Fibroblast of villous mesenchyme (primary cell): ENCODE measurements around the gene PRKCH. TPM values are rescaled to one million over a fixed set of nuclear protein-coding genes. Genes with fewer than 3 reads are reported as not detected.

Source experiments
- DNase-seq: peaks from one replicate; pipeline ENCODE4 v3.0.0-alpha.2; 2010; ENCODE audit warnings: low read depth
- H3K4me3 ChIP-seq: 2 replicates; pipeline ENCODE4 v1.5.1; 2011; ENCODE audit warnings: low read depth, mild to moderate bottlenecking, low read length
- CTCF ChIP-seq: IDR thresholded peaks from 2 replicates; pipeline ENCODE4 v1.5.1; 2012; ENCODE audit warnings: low read depth, mild to moderate bottlenecking, low read length; ENCODE audit not compliant: insufficient read depth
- total RNA-seq: library from RNA; depleted of rRNA; stranded (reverse); fragments of >200 nt; gene quantifications from 2 replicates; pipeline ENCODE4 v1.2.3, GENCODE V29; 2012

PRKCH gene
- total RNA-seq, 1 donor = 2.6 TPM

- no peak for TF ChIP-seq CTCF
- no peak for DNase-seq
- H3K4me3 ChIP-seq = no peak overlapping the region
Observed at GRCh38 chr14:61530896-61531295, 209.5 kb downstream of the PRKCH start.

DNA sequence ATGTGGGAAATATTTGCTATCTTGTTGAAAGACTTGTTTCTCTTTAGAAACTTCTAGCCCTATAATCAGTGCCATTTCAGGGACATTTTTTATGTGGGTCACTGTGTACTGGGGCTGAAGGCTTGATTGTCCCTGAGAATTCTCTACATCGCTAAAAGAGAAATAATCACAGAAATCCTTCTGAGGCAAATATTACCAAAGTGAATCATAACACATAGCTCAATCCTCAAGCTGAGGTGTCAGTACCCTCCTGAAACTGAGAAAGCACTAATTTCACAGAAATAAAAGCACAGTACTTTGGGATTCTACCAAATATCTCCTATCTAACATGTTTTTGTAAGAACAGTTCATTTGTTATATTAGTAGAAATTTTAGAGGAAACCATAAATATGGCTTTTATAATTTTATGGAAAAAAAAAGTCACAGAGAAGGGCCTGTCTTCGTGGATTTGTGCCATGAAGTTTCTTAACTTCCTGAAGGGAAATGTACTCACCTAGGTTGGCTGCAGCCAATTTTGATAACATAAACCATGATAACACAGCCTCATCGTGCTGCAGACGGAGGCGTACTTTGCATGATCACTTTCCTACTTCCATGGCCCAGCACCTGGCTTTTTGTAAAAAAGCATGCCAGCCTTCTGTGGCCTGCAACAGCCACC lies 210.2 kb downstream of the PRKCH start:
- DNase-seq = no peak
- no peak overlapping the region for H3K4me3 ChIP-seq
- no peak for TF ChIP-seq CTCF

DNA sequence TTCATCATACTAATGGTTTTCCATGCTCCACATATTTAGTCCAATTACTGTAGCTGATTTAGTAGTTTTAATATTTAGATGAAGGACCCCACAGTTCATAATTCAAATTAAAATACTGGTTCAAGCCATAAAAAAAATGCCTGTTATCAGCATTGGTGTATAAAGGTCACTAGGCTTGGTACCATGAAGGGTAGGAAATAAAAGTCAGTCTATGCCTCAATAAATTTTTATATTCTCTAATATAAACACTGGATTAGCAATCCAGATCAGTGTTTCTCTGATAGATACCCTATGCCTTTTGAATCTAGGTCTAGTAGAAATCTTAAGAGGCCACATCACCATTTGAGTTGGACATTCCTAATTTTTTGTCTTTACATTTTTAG lies 210.7 kb downstream of the PRKCH start:
- no peak for DNase-seq
- H3K4me3 ChIP-seq = no peak overlapping the region
- TF ChIP-seq CTCF = no peak

DNA sequence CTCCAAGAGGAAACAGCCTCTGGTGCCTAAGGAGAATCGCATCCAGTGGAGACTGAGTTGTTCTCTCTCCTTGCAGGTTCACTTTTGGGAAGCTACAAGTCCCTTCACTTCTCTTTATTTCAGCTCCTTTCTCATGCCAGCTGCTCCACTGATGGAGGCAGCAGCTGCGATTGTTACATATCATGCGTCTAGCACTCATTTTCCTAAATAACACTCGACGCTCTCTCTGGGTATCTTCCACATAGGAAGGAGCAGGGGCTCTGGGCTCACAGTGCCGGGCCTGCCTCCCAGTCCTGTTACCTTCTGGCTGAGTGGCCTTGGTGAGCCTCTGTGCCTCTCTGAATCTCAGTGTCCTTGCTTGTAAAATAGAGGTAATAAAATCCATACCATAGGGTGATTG lies 211.4 kb downstream of the PRKCH start:
- no peak overlapping the region for H3K4me3 ChIP-seq
- no peak for DNase-seq
- no peak for TF ChIP-seq CTCF

GRCh38 chr14:61533513-61534255 lies 212.3 kb downstream of the PRKCH start:
- no peak for DNase-seq
- TF ChIP-seq CTCF = no peak
- no peak overlapping the region for H3K4me3 ChIP-seq

DNA sequence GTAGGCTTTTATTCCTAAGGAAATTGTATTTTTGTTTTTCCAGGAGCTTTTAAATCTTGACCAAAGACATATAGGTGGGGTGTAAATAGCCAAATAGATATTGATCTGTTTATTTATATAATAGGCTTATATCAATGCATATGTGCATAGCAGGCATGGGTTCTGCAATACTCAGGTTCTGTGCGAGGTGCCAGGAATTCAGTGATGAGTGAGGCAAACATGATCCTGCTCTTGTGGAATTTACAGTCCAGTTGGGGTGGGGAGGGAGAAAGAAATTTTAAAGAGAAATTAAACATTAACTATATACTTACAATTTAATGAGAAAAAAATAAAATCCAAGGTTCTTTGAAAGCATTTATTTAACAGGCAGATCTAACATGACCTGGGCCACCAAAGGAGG lies 213.7 kb downstream of the PRKCH start:
- no peak for DNase-seq
- H3K4me3 ChIP-seq = no peak overlapping the region
- no peak for TF ChIP-seq CTCF
